Measurements from ENCODE around the gene CBLN4. TPM values are rescaled to one million over a fixed set of nuclear protein-coding genes. Genes with fewer than 3 reads are reported as not detected.

Gene CBLN4
- under 1 TPM; 0.15 to 0.61 (median 0.22) TPM for polyA plus RNA-seq (ENCODE audit: insufficient read depth in 1 of 5, insufficient read length in 5 of 5, low replicate concordance in 1 of 5)
- long read RNA-seq, donor 1, result 0 reads
- long read RNA-seq, donor 2, result 0 reads
- long read RNA-seq, donor 3, partial matches to known transcripts, result 0 of 1 reads
- long read RNA-seq, donor 3, other reads (novel, unspliced or antisense), result 0 of 1 reads
- long read RNA-seq, donor 4, partial matches to known transcripts, result 0 of 1 reads
- long read RNA-seq, donor 4, other reads (novel, unspliced or antisense), result 0 of 1 reads
- long read RNA-seq, donor 5, partial matches to known transcripts, result 0 of 1 reads
- long read RNA-seq, donor 5, other reads (novel, unspliced or antisense), result 0 of 1 reads
- long read RNA-seq, donor 6, result 0 reads
- long read RNA-seq, donor 7, result 0 reads
- long read RNA-seq, donor 8, result 0 reads

GRCh38 chr20:56005389-56005715, at the start of gene CBLN4:
Gene CBLN4 (minus strand): TSS chr20:56005519. CDS start chr20:56004171, 1,348 bp downstream.
- no peak for DNase-seq

DNA sequence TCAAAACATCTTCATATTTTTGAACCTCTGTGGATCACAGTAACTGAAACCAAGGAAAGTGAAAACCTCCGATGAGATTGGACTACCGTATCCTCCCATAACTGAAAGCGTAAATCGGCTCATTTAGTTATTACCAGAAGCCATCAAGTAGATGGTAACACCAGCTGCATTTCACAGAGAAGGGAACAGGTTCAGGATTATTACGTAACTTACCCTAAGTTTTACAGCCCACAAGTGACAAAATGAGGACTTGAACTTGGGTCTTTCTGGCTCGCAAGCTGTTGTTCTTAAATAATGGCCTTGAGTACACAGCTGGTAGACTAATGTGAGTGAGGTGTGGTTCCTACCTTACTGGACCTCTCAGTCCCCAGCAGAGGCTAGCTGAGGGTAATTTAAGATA, 37.9 kb upstream of the CBLN4 start:
- DNase-seq, result no peak

GRCh38 chr20:56032251-56032650, 26.9 kb upstream of the CBLN4 start:
- DNase-seq, result no peak

GRCh38 chr20:56018716-56019115, 13.4 kb upstream of the CBLN4 start:
- DNase-seq, result no peak

GRCh38 chr20:56018194-56018593, 12.9 kb upstream of the CBLN4 start:
- no peak for DNase-seq

DNA sequence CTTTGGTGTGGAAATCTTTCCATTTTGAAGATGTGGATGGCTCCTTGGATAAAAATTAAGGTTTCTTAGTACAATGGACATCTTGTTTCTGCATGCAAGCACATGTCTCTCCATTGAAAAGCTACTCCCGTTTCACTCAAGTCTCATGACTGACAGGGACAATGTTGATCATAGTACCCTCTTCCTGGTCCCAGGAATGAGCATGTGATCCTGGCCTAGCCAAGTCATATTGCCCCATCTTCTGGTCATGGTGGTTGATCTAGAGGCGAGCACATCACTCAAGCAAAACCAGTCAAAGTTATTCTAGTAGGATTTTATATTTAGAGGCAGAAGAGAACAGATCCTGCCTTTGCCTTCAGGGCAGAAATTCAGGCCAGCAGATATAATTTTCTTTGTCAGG, 12.2 kb upstream of the CBLN4 start:
- DNase-seq, result no peak

GRCh38 chr20:56014998-56015397, 9.7 kb upstream of the CBLN4 start:
- no peak for DNase-seq

DNA sequence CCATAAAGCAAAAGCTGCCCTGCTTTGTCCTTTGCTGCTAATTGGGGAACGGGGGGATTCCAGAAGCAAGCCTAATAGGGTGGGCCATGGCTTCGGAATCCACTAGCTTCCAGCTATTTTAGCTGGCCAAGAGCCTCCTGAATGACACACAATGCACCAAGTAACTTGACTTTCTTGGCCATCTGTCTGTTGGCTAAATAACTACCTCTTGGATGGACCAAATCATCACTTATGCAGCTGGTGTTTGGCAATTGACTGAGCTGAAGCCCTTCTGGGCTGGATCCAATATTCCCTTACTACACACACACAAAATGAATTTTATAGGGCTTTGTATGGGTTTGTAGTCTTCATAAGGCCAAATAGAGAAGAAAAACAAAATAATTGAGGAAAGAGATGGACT, 8.8 kb upstream of the CBLN4 start:
- no peak for DNase-seq

DNA sequence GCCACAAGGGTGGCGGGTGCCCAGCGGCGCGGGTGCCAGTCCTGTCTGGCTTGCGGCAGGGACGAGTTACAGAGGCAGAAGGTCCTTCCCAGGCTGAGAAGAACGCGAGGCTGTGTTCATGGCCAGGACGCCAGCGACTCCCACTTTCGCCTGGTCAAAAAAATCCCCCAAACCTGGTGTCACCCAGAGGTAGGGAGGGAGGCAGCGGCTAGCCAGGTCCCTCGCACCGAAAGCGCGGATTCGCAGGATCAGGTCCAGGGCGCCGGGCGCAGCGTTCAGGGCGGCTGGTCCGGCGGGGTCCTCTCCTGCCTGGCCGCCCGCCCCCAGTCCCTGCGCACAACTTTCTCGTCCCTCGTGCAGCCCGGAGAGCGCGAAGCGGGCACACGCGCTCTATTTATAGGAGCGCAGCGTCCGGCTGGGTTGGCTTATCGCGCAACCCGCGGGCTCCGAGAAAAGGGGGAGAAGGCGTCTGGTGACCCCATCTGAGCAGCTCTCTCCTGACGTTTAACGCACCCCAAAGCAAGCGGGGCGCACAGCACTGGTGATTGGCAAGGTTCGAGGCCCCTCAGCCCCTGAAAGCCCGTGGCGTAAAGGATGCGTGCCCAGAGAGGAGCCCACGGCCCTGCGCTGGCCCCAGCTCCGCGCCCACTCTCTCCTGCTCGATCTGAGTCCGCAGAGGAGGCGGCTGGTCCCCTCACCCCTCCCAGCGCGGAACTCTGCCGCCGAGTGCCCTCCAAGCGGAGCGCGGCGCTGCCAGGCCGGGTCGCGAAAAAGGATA, 519 bp downstream of the CBLN4 start:
- DNase-seq, result no peak

DNA sequence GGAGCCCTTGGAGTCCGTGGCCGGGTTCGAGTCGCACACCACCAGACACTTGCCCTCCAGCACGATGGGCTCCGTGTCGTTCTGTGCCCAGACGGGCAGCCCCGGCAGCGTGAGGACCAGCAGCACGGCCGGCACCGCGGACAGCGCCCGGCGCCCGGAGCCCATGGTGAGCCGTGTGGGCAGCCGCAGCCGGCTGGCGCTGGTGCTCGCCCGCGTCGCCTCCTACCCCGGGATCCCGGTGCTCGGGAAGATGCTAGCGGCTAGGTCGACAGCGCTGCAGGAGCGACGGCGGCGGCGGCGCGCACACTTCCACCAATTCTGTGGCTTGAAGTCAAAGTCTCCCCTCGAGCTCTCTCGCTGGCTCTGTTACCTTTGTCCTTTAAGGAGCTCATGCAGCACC, 1.3 kb downstream of the CBLN4 start:
- peak; percentile 28 to 33 for DNase-seq

GRCh38 chr20:56002908-56003800, 2.2 kb downstream of the CBLN4 start:
- no peak for DNase-seq

GRCh38 chr20:56001890-56002289, 3.4 kb downstream of the CBLN4 start:
- no peak for DNase-seq

DNA sequence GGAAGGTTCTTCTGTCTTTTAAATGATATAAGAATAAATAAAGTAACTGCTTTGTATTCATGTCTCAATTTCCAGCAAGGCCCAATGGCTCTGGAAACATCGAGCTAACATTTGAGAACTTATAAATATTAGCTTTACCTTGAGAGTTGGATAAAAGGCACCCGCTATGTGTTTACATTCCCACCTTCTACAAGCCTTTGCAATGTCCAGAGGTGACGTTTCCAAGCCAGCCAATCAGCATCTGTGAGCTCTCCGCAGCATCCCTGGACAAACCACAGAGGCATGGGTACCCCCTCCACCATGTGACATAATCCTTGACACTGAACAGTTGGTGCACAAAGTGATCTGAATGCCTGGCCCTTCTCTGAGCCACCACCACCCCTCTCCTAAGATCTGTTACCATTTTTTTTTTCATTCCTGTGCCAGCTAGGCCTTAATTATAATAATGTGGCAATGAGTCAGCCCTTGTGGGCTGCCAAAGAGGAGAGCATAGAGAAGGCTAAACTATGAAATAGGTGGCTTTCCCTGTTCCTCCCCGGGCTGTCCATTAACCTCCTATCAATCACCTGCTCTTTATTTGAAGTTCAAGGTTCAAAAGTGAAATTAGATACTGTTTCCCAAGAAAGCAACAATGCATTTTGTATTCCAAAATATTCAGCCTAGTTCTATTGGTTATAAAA, 4.1 kb downstream of the CBLN4 start:
- DNase-seq, result no peak

- DNase-seq, result no peak
Observed at GRCh38 chr20:55978550-55978949, 26.8 kb downstream of the CBLN4 start.

GRCh38 chr20:55977690-55978459, 27.4 kb downstream of the CBLN4 start:
- DNase-seq, result peak; percentile 88 to 89

DNA sequence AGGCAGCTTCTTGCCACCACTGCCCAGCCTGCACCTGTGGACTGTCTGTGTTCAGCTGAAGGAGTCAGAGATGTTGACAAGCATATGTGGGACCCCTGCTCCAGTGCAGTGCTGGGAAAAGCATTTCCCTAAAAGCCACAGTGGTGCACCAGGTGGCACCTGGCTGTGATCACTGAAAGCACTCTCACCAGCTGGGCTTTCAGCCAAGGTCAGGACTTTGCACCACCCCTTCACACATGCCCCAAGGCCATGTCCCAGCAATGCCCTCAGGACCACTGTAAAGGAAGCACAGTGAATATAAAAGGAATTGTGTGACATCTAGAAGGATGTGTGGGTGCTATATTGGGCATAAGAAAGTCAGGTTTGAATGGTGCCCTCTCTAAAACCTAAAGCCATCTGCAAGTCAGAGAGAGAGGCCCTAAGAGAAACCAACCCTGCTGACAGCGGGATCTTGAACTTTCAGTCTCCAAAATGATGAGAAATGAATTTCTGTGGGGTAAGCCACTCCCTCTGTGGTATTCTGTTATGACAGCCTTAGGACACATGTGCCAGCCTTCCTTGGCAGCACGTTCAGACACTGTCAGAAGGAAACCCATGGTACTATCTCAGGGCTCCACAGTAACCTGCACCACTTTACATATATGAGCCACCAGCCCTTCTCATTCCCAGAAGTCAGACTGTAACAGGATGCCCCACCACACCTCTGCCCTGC, 30.7 kb downstream of the CBLN4 start:
- no peak for DNase-seq

DNA sequence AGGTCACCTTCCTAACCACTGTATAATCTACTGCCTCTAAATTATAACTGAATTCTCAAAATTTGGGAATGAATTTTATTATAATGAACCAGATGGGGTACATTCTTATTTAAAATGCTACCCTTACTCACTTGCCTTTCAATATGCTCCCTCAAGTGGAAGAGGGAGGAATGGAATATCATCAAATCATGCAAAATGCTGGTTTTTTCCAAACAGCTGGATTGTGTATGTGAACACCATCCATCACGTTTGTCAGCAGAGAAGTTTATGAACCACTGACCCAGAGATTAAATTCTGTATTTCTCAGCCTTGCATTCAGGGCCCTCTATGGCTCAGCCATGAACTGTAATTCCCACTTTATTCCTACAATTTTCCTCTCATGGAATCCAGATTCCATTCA, 40.5 kb downstream of the CBLN4 start:
- peak; percentile 82 to 84 for DNase-seq

DNA sequence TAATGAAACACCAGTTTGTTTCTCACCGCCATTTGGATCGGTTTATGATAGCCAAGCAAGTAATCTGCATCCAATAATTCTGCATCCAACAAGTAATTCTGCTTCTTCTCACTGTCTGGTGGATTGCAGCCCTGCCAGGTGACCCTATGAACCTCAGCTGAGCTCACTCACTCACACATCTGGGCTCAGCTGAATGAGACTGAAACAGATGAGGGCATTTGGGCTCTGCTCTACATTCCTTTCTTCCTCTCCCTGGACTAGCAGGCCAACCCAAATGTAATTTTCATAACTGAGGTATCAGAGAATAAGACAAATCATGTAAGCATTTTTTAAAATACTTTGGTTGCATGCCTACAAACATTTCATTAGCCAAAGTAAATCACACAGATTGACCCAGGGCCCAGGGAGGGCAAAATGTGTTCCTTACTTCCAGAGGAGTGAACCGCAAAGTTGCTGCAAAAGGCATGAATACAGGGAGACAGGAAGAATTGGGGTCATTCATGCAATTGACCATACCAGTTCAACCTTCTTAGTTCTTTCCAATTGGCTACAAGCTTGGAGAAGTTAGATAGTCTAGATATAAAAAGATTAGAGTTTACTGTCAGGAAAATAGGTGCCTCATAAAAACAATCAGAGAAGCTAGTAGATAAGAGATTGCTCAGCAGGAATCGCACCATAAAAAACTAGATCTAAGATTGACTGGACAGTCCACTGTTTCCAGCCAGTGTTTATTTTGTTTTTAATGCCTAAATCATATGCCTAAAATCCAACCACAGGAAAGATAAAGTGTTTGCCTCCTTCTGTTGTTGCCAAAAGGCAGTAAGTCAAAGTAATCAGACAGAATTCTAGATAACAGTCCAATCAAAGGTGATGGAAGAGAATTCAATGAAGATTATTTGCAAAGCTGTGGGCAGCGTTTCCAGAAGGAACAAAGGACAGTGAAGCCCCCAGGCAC, 43.7 kb downstream of the CBLN4 start:
- DNase-seq, result peak; percentile 88 to 89

DNA sequence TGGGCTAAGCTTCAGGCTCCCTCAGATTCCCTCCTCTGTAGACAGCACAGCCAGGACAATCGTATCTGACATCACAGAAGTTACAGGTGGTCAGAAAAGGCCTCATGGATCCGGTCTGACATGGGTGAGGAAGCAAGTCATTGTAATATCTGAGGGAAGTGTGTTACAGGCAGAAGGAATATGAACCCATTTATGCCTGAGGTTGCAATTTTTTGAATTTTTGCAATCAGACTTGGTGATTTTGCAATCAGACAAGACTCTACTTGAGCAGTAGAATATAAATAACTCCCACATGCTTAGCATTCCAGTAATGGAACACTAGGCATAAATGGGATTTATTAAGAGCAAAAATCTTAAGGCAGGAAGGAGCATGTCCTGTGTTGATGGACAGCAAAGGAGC, 52.1 kb downstream of the CBLN4 start:
- DNase-seq, result no peak
